ENCODE results near the gene CCDC177. TPM values are rescaled to one million over a fixed set of nuclear protein-coding genes. Genes with fewer than 3 reads are reported as not detected.
A peak's percentile ranks its signal among the peaks of the same experiment; 100 is the strongest.
"Not testable (repeated sequence)": the region's sequence is repeated elsewhere in the genome, so short reads cannot be mapped to it uniquely, and the experiment has no call there.

CCDC177 gene
- total RNA-seq, 3 donors from 2014 or later: 0.29 to 0.33 TPM; not detected in 1

GRCh38 chr14:69600304-69600891, 25.7 kb upstream of the CCDC177 start:
- Histone ChIP-seq H3K9me3 (no peaks in the 10 kb centered on the region), H3K4me3 (no peak overlapping the region), H3K27ac (no peak overlapping the region), H3K4me1 (no peaks in the 10 kb centered on the region), H3K36me3 (no peaks in the 10 kb centered on the region), H3K27me3 (no peaks in the 10 kb centered on the region)
- DNase-seq (ENCODE audit: low spot score in 2 of 2): no peak
- TF ChIP-seq, protein P1, sequence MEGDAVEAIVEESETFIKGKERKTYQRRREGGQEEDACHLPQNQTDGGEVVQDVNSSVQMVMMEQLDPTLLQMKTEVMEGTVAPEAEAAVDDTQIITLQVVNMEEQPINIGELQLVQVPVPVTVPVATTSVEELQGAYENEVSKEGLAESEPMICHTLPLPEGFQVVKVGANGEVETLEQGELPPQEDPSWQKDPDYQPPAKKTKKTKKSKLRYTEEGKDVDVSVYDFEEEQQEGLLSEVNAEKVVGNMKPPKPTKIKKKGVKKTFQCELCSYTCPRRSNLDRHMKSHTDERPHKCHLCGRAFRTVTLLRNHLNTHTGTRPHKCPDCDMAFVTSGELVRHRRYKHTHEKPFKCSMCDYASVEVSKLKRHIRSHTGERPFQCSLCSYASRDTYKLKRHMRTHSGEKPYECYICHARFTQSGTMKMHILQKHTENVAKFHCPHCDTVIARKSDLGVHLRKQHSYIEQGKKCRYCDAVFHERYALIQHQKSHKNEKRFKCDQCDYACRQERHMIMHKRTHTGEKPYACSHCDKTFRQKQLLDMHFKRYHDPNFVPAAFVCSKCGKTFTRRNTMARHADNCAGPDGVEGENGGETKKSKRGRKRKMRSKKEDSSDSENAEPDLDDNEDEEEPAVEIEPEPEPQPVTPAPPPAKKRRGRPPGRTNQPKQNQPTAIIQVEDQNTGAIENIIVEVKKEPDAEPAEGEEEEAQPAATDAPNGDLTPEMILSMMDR (IDR thresholded peaks at IDR 0.05): no peak
- TF ChIP-seq POLR2A (IDR thresholded peaks at IDR 0.05): no peak
- TF ChIP-seq POLR2AphosphoS5 (IDR thresholded peaks at IDR 0.05): no peak
- intact Hi-C loops (cut with DNase I; ENCODE audit: low total_unique reads): no loop called here

DNA sequence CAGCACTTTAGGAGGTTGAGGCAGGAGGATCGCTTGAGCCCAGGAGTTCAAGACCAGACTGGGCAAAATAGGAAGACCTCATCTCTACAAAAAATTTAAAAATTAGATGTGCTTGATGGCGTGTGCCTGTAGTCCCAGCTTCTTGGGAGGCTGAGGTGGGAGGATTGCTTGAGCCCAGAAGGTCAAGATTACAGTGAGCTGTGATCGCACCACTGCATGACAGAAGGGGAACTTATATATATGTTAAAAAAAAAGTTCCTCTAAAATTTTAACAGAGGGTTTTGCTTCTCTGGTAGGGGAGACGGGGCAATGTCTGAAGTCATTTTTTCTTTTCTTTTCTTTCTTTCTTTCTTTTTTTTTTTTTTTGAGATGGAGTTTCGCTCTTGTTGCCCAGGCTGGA, 24.8 kb upstream of the CCDC177 start:
- DNase-seq (ENCODE audit: low spot score in 2 of 2); intact Hi-C loops (cut with DNase I; ENCODE audit: low total_unique reads); H3K27me3 ChIP-seq; H3K9me3 ChIP-seq; H3K27ac ChIP-seq; H3K4me3 ChIP-seq; H3K36me3 ChIP-seq; H3K4me1 ChIP-seq: not testable (repeated sequence)

- Histone ChIP-seq H3K9me3 (no peaks in the 10 kb centered on the region), H3K27me3 (no peaks in the 10 kb centered on the region), H3K4me1 (no peaks in the 10 kb centered on the region), H3K36me3 (no peaks in the 10 kb centered on the region), H3K4me3 (no peak overlapping the region), H3K27ac (no peak overlapping the region)
- TF ChIP-seq POLR2AphosphoS5 (IDR thresholded peaks at IDR 0.05) (no peak), POLR2A (IDR thresholded peaks at IDR 0.05) (no peak)
- TF ChIP-seq, protein P1 (IDR thresholded peaks at IDR 0.05): no peak
- DNase-seq (ENCODE audit: low spot score in 2 of 2): no peak
- intact Hi-C loops (cut with DNase I; ENCODE audit: low total_unique reads): no loop called here
These were observed 20.7 kb upstream of the CCDC177 start for GRCh38 chr14:69595336-69595735.

DNA sequence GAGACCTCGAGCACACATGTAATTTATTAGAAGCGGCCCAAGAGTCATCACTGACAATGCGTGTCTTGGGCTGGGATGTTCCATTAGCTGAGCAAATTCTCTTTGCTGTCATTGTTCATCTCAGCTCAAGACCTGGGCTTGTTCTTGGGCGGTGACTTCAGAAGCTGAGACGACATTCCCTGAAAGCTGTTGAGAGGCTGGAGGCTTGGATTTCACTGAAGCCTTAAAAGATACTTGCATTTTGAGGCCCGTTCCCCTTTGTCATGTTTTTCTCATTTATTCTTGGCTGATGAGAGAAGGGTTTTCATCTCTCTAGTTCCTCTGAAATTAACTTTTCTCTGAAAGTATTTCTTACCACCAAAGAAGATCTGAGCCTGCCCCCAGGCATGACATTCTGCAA, 20.2 kb upstream of the CCDC177 start:
- intact Hi-C loops (cut with DNase I; ENCODE audit: low total_unique reads): no loop called here
- TF ChIP-seq POLR2AphosphoS5 (IDR thresholded peaks at IDR 0.05) (no peak), POLR2A (IDR thresholded peaks at IDR 0.05) (no peak)

GRCh38 chr14:69593018-69593677, 18.5 kb upstream of the CCDC177 start:
- TF ChIP-seq POLR2A (IDR thresholded peaks at IDR 0.05) (no peak), POLR2AphosphoS5 (IDR thresholded peaks at IDR 0.05) (no peak)
- TF ChIP-seq, protein P1 (IDR thresholded peaks at IDR 0.05): no peak
- H3K9me3 ChIP-seq: no peaks in the 10 kb centered on the region
- H3K27me3 ChIP-seq: no peaks in the 10 kb centered on the region
- DNase-seq (ENCODE audit: low spot score in 2 of 2): no peak
- H3K27ac ChIP-seq: peak overlapping the region; percentile 43 to 50
- H3K36me3 ChIP-seq: no peaks in the 10 kb centered on the region
- H3K4me1 ChIP-seq: no peaks in the 10 kb centered on the region
- peak overlapping the region in 2 of 3 donors; percentile 28 to 44 for H3K4me3 ChIP-seq
- intact Hi-C loops (cut with DNase I; ENCODE audit: low total_unique reads): no loop called here

More for the DNA sequence above, 20.2 kb upstream of the CCDC177 start:
- Histone ChIP-seq H3K9me3 (no peaks in the 10 kb centered on the region), H3K4me3 (no peak overlapping the region), H3K27ac (peak overlapping the region in 1 of 2 donors; percentile 19), H3K36me3 (no peaks in the 10 kb centered on the region), H3K4me1 (no peaks in the 10 kb centered on the region), H3K27me3 (no peaks in the 10 kb centered on the region)
- DNase-seq (ENCODE audit: low spot score in 2 of 2): no peak

GRCh38 chr14:69591317-69591716, 16.6 kb upstream of the CCDC177 start:
- Histone ChIP-seq H3K27me3 (no peaks in the 10 kb centered on the region), H3K4me3 (no peak overlapping the region), H3K36me3 (no peaks in the 10 kb centered on the region), H3K27ac (no peak overlapping the region), H3K4me1 (no peaks in the 10 kb centered on the region), H3K9me3 (no peaks in the 10 kb centered on the region)
- no peak for DNase-seq (ENCODE audit: low spot score in 2 of 2)
- intact Hi-C loops (cut with DNase I; ENCODE audit: low total_unique reads): no loop called here
- no peak for TF ChIP-seq POLR2A (IDR thresholded peaks at IDR 0.05)
- TF ChIP-seq, protein P1 (IDR thresholded peaks at IDR 0.05): no peak
- no peak for TF ChIP-seq POLR2AphosphoS5 (IDR thresholded peaks at IDR 0.05)

All from breast epithelium (tissue), 4 donors.